ENCODE measurements around the gene PRKCE. TPM values are rescaled to one million over a fixed set of nuclear protein-coding genes. Genes with fewer than 3 reads are reported as not detected.

PRKCE gene
- total and polyA plus RNA-seq, 2 of the 8 experiments (the other 6 are each of a cell fraction or from before 2014, with no cell fraction given), result 0.54 to 2.1 TPM

DNA sequence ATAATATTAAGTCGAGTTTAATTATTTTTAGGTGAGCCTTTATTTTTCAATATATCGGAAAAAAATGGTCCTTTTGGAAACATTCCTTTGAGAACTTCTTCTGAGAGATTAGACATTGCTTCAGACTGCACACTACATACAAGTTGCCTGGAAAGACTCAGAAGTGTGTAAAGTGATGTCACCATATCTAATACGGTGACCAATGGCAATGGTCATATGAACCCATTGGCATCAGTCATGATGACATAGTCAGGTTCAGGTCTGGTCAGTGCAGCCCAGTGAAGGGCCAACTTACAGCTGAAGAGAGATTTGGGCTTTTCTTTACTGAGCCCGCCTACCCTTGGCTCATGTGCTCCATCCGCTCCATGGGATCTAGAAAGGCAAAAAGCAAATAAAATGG is 362.3 kb downstream of the PRKCE start:
- H3K36me3 ChIP-seq (ENCODE audit: control insufficient read depth in 2 of 4, insufficient read depth in 4 of 4, low read length in 3 of 4), result no peaks in the 10 kb centered on the region
- H2AFZ ChIP-seq (ENCODE audit: low read length), result no peak overlapping the region
- no peak overlapping the region for H3K27ac ChIP-seq (ENCODE audit: low read depth, low read length)
- no peak overlapping the region for H3K56ac ChIP-seq (replicated peaks; ENCODE audit: insufficient read length, low read depth, low read length)
- no peaks in the 10 kb centered on the region for H3K79me2 ChIP-seq (ENCODE audit: control insufficient read depth in 1 of 2, insufficient read depth in 2 of 2, low read length in 2 of 2)
- H2BK20ac ChIP-seq (ENCODE audit: low read length), result no peak overlapping the region
- no peak overlapping the region for H4K8ac ChIP-seq (ENCODE audit: extremely low read depth, insufficient read depth, low read length)
- H3K9me3 ChIP-seq (ENCODE audit: insufficient read depth in 2 of 2, low read depth in 1 of 2, low read length in 1 of 2), result no peaks in the 10 kb centered on the region
- DNase-seq (ENCODE audit: low read depth in 1 of 2, low spot score in 2 of 2), result no peak
- no peak for FAIRE-seq
- H3K9ac ChIP-seq (replicated peaks in 1 of 4; ENCODE audit: extremely low read depth in 1 of 4, low read depth in 3 of 4, low read length in 3 of 4), result no peak overlapping the region
- H3K79me1 ChIP-seq (ENCODE audit: low read depth, low read length), result no peaks in the 10 kb centered on the region
- peaks cover 6 to 14% (median 9%) of the 10 kb centered on the region in 4 experiments; a peak in 6 of 7 replicates for H3K4me1 ChIP-seq (replicated peaks in 1 of 4; ENCODE audit: control insufficient read depth in 3 of 4, insufficient read depth in 4 of 4, low read length in 3 of 4)
- no peaks in the 10 kb centered on the region for H3K27me3 ChIP-seq (replicated peaks in 1 of 4; ENCODE audit: control insufficient read depth in 3 of 4, extremely low read depth in 1 of 4, insufficient read depth in 3 of 4, low read length in 3 of 4)
- H3K23ac ChIP-seq (ENCODE audit: insufficient read length), result no peak overlapping the region
- POLR2A ChIA-PET (ENCODE audit: partially characterized antibody), result no interaction called here
- no peak overlapping the region for H3K4ac ChIP-seq (replicated peaks; ENCODE audit: insufficient read length, low read depth, low read length)
- H2BK15ac ChIP-seq (ENCODE audit: low read length), result no peak overlapping the region
- H3K23me2 ChIP-seq (ENCODE audit: low read depth, low read length), result no peaks in the 10 kb centered on the region
- no peak overlapping the region for H3K14ac ChIP-seq (ENCODE audit: insufficient read length)
- no peak overlapping the region for H4K5ac ChIP-seq (ENCODE audit: insufficient read length, low read depth, low read length)
- no peak overlapping the region for H2AK5ac ChIP-seq (ENCODE audit: low read depth, low read length)
- CTCF ChIA-PET (ENCODE audit: partially characterized antibody), result interaction anchor here (0.6 to 2.1 kb wide), 9 partner anchors 16 to 1427 kb away, joined by 3 to 11 read pairs (median 4); no protein-coding TSS in a partner anchor
- WGBS, 2 experiments (ENCODE audit: extremely low coverage in 1 of 2, insufficient coverage in 1 of 2, insufficient read length in 1 of 2, insufficient replicate concordance in 2 of 2, low coverage in 1 of 2, low lambda C conversion rate in 2 of 2, missing lambda C conversion rate in 1 of 2), result 86% methylated on average over 5 of the region's 5 CpGs; no CpG with 5 or more reads in 1 of the 2 experiments
- H3K4me3 ChIP-seq (ENCODE audit: extremely low read depth in 1 of 4, insufficient read depth in 2 of 4, low read depth in 3 of 4, low read length in 4 of 4), result no peak overlapping the region
- no peak overlapping the region for H3K18ac ChIP-seq (ENCODE audit: extremely low read depth, low read length)
- H4K20me1 ChIP-seq (replicated peaks in 1 of 2; ENCODE audit: control insufficient read depth in 1 of 2, insufficient read depth in 2 of 2, low read length in 2 of 2), result no peaks in the 10 kb centered on the region
- peak overlapping the region; percentile 2; the same call in 1 of the 2 replicates for H2BK12ac ChIP-seq (ENCODE audit: low read depth, low read length)
- H3K4me2 ChIP-seq (ENCODE audit: insufficient read depth in 1 of 2, low read depth in 2 of 2, low read length in 2 of 2), result no peak overlapping the region
- peak overlapping the region; percentile 25 for H2BK120ac ChIP-seq (replicated peaks; ENCODE audit: low read depth, low read length)
- no peak overlapping the region for H2BK5ac ChIP-seq (ENCODE audit: low read depth, low read length)
- peak overlapping the region; percentile 48 for H4K91ac ChIP-seq (replicated peaks; ENCODE audit: insufficient read length, low read length)
- TF ChIP-seq RXRA (IDR thresholded peaks at IDR 0.05; ENCODE audit: insufficient read depth, low read depth, low read length) (no peak), POU5F1 (IDR thresholded peaks at IDR 0.05; ENCODE audit: low read depth, low read length) (no peak), BCL11A (IDR thresholded peaks at IDR 0.05; ENCODE audit: low read depth in 2 of 2, low read length in 2 of 2) (no peak), FOSL1 (IDR thresholded peaks at IDR 0.05; ENCODE audit: insufficient read depth, low read depth, low read length) (no peak), SP4 (IDR thresholded peaks at IDR 0.05; ENCODE audit: low read length) (no peak), NANOG (IDR thresholded peaks at IDR 0.05; ENCODE audit: insufficient read depth, low read depth, low read length, poor library complexity, severe bottlenecking) (no peak), CEBPB (IDR thresholded peaks at IDR 0.05; ENCODE audit: low read depth, low read length) (no peak), TAF7 (optimal IDR thresholded peaks at IDR 0.05; ENCODE audit: borderline replicate concordance, low read depth, low read length) (no peak), CHD1 (IDR thresholded peaks at IDR 0.05; ENCODE audit: low read depth, low read length) (no peak), BACH1 (IDR thresholded peaks at IDR 0.05; ENCODE audit: low read length) (no peak), POLR2A (IDR thresholded peaks at IDR 0.05; ENCODE audit: control extremely low read depth in 1 of 2, low read depth in 2 of 2, low read length in 2 of 2) (no peak), SAP30 (IDR thresholded peaks at IDR 0.05; ENCODE audit: insufficient read depth, insufficient replicate concordance, low read length) (no peak), SIX5 (IDR thresholded peaks at IDR 0.05; ENCODE audit: low read depth, low read length) (no peak)
